Stimulated activated naive CD8-positive, alpha-beta T cell treated with anti-CD3 and anti-CD28 coated beads, Interleukin-15, Interleukin-2, amounts not matched to agents 100 U/mL and 50 U/mL, for 24 hours (primary cell): ENCODE results near the gene DCAF17.

Experiments used
- ATAC-seq: fragments of 150-1000 bp; cut with Tn5 transposase; one replicate; pipeline ENCODE4 v1.10.0; 2021
- DNase-seq: peaks from one replicate; pipeline ENCODE4 v3.0.0; 2021

The DCAF17 gene, protein sequence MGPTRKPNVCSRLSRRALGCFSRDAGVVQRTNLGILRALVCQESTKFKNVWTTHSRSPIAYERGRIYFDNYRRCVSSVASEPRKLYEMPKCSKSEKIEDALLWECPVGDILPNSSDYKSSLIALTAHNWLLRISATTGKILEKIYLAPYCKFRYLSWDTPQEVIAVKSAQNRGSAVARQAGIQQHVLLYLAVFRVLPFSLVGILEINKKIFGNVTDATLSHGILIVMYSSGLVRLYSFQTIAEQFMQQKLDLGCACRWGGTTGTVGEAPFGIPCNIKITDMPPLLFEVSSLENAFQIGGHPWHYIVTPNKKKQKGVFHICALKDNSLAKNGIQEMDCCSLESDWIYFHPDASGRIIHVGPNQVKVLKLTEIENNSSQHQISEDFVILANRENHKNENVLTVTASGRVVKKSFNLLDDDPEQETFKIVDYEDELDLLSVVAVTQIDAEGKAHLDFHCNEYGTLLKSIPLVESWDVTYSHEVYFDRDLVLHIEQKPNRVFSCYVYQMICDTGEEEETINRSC

GRCh38 chr2:171434013-171434989, at the start of gene DCAF17:
Gene DCAF17 (plus strand): TSS chr2:171434226. CDS start chr2:171434578, 352 bp downstream.
- DNase-seq (peak; percentile 93), ATAC-seq (peak; percentile 97)

DNA sequence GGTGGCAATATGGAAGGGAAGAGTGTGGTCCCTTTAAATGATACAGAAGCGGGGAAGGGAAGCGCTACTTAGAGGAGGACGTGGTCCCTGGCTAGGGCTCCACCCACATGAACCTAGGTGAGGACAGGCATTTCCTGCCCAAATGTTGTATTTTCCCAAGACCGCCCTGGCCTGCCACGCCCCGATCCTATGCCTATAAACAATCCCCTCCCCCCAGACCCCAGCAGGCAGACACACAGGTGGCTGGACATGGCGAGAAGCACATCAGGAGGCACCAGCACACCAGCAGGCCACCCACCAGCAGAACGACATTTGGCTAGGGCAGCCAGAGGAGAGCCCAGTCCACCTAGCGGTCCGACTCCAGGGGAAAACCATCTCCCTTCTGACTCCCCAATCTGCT, 47.4 kb upstream of the DCAF17 start:
- ATAC-seq (no peak), DNase-seq (no peak)

DNA sequence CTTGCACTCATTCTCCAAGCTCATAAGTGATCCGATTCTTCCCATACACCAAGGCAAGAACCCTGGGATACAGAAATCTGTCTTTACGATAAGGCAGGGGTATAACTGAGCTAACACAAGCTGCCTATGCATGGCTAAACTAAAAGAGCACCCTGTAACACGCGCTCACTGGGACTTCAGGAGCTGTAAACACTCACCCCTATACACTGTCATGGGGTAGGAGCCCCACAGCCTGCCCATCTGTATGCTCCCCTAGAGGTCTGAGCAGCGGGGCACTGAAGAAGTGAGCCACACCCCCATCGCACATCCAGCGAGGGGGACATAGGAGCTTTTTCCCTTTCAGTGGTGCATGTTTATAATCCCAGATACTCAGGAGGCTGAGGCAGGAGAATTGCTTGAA, 47.0 kb upstream of the DCAF17 start:
- DNase-seq (no peak), ATAC-seq (no peak)

GRCh38 chr2:171389325-171389724, 44.7 kb upstream of the DCAF17 start:
- ATAC-seq (no peak), DNase-seq (no peak)

GRCh38 chr2:171389780-171390179, 44.2 kb upstream of the DCAF17 start:
- ATAC-seq (no peak), DNase-seq (no peak)

DNA sequence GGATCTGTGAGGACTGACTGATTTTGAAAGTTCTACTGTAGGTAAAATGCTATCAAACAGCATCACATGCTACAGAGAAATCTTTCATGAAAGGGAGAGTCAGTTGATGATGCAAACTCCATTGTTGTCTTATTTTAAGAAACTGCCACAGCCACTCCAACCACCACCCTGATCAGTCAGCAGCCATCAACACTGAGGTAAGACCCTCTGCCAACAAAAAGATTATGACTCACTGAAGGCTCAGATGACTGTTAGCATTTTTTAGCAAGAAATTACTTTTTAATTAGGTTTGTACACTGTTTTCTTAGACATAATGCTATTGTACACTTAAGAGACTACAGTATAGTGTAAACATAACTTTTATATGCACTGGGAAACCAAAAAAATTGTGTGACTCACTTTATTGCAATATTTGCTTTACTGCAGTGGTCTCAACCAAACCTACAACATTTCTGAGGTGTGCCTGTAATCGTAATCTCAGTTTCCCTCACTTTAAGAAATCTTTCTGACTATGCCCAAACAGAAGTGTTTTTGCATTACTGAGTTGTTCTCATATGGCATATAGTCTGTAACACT, 43.0 kb upstream of the DCAF17 start:
- DNase-seq, result no peak
- no peak for ATAC-seq

DNA sequence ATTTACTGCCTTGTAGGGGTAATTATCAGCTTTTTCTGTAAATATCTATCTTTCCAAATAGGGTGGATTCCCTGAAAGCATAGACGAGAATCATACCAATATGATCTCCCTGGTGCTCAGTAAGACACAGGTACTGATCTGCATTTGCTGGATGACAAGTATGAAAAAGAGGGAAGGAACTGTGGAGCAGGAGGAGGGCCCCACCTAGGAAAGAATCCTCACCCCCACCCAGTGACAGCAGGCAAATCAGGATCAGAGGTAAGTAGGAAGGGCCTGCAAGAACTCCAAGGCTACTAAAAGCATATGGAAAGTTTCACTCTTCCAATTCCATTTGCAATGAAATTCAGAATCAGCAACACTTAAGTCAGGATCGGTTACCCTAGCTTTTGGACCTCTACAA, 42.5 kb upstream of the DCAF17 start:
- no peak for DNase-seq
- no peak for ATAC-seq

- ATAC-seq (no peak), DNase-seq (no peak)
Observed at GRCh38 chr2:171393487-171393886, 40.5 kb upstream of the DCAF17 start.

- DNase-seq (no peak), ATAC-seq (no peak)
Observed at GRCh38 chr2:171394164-171394740, 39.8 kb upstream of the DCAF17 start.

DNA sequence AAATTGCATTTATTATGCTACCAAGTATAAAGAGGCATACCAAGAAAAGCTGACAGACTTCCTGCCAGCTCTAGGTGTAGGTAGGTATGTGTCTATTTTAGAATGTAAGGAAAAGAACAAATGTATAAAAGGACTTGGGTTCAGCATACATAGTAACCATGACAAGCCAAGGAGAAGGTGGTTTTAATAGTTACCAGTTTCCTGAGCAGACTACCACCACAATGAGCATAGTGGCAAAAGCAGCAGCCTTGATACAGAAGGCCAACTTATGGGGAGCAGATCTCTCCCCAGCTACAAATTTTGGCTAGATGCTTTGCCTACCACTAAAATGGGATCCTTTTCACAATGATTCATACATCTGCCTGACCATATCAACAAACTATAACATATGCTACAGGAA, 34.7 kb upstream of the DCAF17 start:
- ATAC-seq, result no peak
- DNase-seq, result no peak

DNA sequence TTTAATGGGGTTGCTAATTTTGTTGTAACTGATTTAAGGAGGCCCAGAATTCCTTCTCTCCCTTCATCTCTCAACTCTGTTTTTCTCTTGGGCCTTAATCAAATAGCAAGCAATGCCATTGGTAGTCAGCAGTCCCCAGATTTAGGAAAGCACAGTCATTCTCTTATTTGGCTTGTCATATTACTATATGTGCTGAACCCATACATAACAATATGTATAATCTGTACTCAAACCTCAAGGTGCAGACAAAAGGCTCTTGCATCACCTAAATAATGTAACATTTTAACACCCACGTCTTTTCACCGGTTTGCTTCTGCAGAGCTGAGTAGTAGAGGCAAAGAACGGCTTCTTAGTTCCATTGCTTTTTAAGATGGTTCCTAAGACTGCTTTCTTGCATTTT, 33.6 kb upstream of the DCAF17 start:
- DNase-seq (no peak), ATAC-seq (no peak)

- no peak for ATAC-seq
- no peak for DNase-seq
Observed at GRCh38 chr2:171401947-171402346, 32.1 kb upstream of the DCAF17 start.

DNA sequence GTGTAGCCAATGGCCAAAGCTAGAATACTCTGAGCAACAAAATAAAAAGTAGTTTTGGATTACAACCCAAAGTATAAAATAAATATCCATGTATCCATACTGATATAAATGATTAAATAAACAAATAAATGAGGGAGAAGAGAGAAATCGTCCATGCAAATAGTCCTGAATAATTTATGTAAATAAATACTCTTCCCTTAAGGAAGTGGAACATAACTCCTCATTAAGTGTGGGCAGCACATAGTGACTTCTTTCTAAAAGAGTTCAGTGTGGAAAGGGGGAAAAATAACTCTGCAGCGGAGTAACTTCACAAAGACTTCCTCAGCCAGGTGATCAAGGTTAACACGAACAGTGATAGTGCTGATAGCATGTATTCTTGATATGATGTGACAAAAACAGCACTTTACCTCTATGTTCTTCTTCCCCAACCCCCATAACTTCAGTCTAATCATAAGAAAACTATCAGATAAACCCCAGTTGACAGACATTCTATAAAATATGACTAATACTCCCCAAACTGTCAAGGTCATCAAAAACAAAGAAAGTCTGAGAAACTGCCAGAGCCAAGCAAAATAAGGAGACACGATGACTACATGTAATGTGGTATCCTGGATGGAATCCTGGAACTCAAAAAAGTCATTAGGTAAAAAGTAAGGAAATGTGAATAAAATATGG, 31.0 kb upstream of the DCAF17 start:
- ATAC-seq (peak; percentile 30), DNase-seq (no peak)

- DNase-seq, result no peak
- no peak for ATAC-seq
Observed at GRCh38 chr2:171404261-171404660, 29.8 kb upstream of the DCAF17 start.

GRCh38 chr2:171404719-171405118, 29.3 kb upstream of the DCAF17 start:
- ATAC-seq (no peak), DNase-seq (no peak)

GRCh38 chr2:171405546-171405945, 28.5 kb upstream of the DCAF17 start:
- DNase-seq, result no peak
- ATAC-seq, result no peak

DNA sequence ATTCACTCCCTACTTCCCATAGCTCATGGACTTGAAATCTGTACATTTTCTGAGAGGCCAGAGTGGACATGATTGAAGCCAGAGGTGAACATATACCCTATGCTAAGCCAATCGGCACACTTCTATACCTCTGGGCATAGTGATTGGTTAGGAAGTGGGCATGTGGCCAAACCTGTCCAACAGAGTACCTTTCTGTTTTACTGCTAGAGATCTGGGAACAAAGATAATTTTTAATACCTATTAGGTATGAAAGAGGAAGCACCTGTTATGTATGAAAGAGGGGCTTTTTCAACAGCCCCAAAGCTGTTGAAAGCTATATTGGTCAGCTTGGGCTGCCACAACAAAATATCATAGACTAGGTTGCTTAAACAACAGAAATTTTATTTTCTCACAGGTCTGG, 28.0 kb upstream of the DCAF17 start:
- ATAC-seq (no peak), DNase-seq (no peak)

DNA sequence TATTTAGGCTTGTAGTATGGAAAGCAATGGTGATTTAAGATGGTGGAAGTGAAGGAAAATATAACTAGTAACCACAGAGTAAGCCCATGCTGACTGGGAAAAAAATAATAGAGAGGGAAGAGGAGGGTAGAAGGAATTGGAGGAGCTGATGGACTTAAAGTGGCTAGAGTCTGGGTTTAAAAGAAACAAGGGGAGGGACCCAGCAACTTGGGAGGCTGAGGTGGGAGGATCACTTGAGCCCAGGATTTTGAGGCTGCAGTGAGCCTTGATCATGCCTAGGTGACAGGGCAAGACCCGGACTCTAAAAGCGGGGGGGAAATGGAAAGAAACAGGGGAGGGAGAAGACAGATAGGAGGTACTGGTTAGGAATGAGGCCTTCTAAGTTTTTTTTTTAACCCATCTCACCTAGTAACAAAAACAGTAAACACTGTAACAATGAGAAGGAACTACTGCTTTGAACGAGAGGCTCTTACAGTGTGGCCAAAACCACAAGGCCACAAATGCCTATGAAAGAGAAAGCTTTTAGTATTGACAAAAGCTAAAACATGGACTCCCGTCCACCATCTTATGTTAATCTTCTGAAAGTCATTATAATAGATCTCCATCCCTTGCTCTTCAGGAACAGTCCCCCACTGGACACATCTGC, 26.9 kb upstream of the DCAF17 start:
- DNase-seq, result no peak
- peak; percentile 37 for ATAC-seq

- DNase-seq, result no peak
- no peak for ATAC-seq
Observed at GRCh38 chr2:171407676-171408044, 26.4 kb upstream of the DCAF17 start.

DNA sequence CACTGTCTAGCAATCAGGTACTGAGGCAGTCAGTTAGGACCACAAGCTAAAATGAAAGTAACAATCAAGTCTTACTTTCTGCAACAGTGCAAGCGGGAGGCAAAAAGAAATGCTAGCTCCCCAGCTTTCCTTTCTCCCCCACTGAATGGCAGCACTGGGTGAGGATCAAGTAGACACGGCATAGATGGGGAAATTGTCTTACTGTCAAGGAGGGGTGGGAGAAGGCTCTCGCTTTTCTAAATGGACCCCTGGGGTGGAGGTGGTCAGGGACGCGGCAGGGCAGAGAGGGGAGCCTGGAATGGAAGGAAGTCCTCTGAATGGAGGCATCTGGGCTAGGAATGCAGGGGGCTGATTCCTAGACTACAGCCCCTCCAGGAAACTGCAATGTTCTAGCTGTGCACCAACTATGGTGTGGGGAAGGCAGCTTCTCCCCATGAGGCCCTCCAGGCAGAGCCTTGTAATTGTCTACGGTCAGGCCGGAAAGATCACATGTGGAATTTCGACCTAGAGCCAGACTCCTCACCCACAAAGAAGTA, 24.5 kb upstream of the DCAF17 start:
- ATAC-seq (no peak), DNase-seq (no peak)

DNA sequence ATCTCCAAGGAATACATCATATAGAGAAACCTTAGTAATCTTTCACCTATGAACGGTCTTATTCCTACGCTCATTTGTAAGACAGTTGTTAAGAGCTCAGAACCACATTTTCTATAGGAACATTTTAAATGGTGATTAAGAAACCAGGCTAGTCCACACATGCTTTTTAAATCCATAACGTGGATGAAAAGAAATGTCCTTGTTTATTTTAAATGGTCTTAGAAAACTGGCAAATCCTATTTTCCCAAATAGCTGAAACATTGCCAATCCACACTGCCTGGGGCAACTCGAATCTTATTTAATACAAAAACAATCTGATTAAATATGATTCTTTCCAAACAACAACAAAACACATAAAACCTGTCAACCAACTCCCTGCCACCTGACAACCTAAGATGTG, 23.9 kb upstream of the DCAF17 start:
- DNase-seq (no peak), ATAC-seq (no peak)
